GM10248 (cell line): ENCODE measurements around the gene LACRT.

Source experiments
- CTCF ChIA-PET: fragments of 300-600 bp; sonication (Branson Sonifier 250); formaldehyde crosslinking; extraction: SDS; loops from one replicate; lab custom pipeline; 2021; ENCODE audit warnings: antibody characterized with exemption; lab: Yijun Ruan, JAX
- POLR2A ChIA-PET: fragments of 350-650 bp; sonication (Branson Sonifier 250); formaldehyde crosslinking; extraction: SDS; loops from one replicate; lab custom pipeline; 2020; ENCODE audit warnings: antibody characterized with exemption; lab: Yijun Ruan, JAX
- DNase-seq: peaks from one replicate; pipeline ENCODE4 v3.0.0; 2012; ENCODE audit errors: extremely low spot score
- CTCF ChIP-seq: IDR thresholded peaks from 2 replicates; pipeline ENCODE4 v1.5.1; 2012; ENCODE audit warnings: mild to moderate bottlenecking, low read depth; ENCODE audit errors: extremely low read depth, missing control alignments, control extremely low read depth

The LACRT gene

DNA sequence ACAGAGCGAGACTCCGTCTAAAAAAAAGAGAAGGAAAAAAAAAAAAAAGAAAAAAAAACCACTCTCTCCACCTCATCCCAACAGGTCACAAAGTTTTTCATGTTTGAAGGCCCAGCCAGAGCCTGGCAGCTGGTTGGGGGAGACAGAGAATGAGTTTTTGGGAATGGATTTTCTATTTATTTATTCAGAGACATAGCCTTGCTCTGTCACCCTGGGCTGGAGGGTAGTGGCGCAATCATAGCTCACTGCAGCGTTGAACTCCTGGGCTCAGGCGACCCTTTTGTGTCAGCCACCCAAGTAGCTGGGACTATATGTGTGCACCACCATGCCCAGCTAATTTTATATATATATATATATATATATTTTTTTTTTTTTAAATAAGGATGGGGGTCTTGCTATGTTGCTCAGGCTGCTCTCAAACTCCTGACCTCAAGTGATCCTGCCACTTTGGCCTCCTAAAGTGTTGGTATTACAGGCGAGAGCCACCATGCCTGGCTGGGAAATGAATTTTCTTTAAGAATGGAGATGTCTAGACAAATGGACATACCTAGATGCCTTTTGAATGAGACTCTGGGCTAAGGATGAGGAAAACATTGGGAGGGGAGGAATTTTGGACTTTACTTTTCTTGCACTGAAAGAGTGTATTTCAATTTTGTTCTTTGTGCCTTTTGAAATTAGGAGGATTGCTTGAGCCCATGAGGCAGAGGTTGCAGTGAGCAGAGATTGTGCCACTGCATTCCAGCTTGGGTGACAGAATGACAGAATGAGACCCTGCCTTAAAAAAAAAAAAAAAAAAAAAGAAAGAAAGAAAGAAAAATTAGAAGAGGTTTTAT lies 29.3 kb downstream of the LACRT start:
- ChIA-PET CTCF (interaction anchor here (1.0 to 10.5 kb wide), 6 partner anchors 9 to 467 kb away, joined by 3 to 84 read pairs (median 4); no protein-coding TSS in a partner anchor), POLR2A (no interaction called here)
- TF ChIP-seq CTCF, result no peak
- no peak for DNase-seq

GRCh38 chr12:54604436-54604835 lies 30.3 kb downstream of the LACRT start:
- DNase-seq, result no peak
- CTCF ChIA-PET, result interaction anchor here (1.0 to 10.5 kb wide), 10 partner anchors 9 to 468 kb away, joined by 3 to 84 read pairs (median 3); no protein-coding TSS in a partner anchor
- POLR2A ChIA-PET, result no interaction called here
- no peak for TF ChIP-seq CTCF

- ChIA-PET POLR2A (no interaction called here), CTCF (interaction anchor here (1.0 to 10.5 kb wide), 9 partner anchors 8 to 468 kb away, joined by 3 to 84 read pairs (median 3); no protein-coding TSS in a partner anchor)
- TF ChIP-seq CTCF, result no peak
- DNase-seq, result no peak
These were observed 30.8 kb downstream of the LACRT start for GRCh38 chr12:54603872-54604271.

- TF ChIP-seq CTCF, result peak; percentile 77
- CTCF ChIA-PET, result interaction anchor here (1.0 to 10.5 kb wide), 7 partner anchors 11 to 55 kb away, joined by 3 to 84 read pairs (median 3); no protein-coding TSS in a partner anchor
- peak; percentile 78 for DNase-seq
- POLR2A ChIA-PET, result no interaction called here
These were observed 31.4 kb downstream of the LACRT start for GRCh38 chr12:54603173-54603814.

- ChIA-PET CTCF (interaction anchor here (1.0 to 10.5 kb wide), 8 partner anchors 10 to 469 kb away, joined by 3 to 84 read pairs (median 4); no protein-coding TSS in a partner anchor), POLR2A (no interaction called here)
- no peak for DNase-seq
- TF ChIP-seq CTCF, result no peak
These were observed 32.0 kb downstream of the LACRT start for GRCh38 chr12:54602661-54603060.

GRCh38 chr12:54601841-54602240 lies 32.9 kb downstream of the LACRT start:
- DNase-seq, result no peak
- ChIA-PET POLR2A (no interaction called here), CTCF (interaction anchor here (1.0 to 10.5 kb wide), 8 partner anchors 9 to 470 kb away, joined by 3 to 84 read pairs (median 4); no protein-coding TSS in a partner anchor)
- TF ChIP-seq CTCF, result no peak
